ENCODE data around the gene RASA3.

GRCh38 chr13:113953561-113953960 lies 178.9 kb downstream of the RASA3 start:
- TF ChIP-seq CTCF (IDR thresholded peaks at IDR 0.05; ENCODE audit: low read depth, low read length) (no peak), EZH2phosphoT487 (IDR thresholded peaks at IDR 0.05; ENCODE audit: low read depth) (no peak)

Measured in OCI-LY3 (cell line).